Brain microvascular endothelial cell (primary cell): ENCODE results near the gene EIF5.

Experiments used
- DNase-seq: peaks from one replicate; pipeline ENCODE4 v3.0.0-alpha.2; 2020
- H3K27ac ChIP-seq: fragments of 250-450 bp; sonication (Bioruptor Pico); 2 replicates; pipeline ENCODE4 v1.5.1; 2020; ENCODE audit warnings: mild to moderate bottlenecking, moderate library complexity
- H3K27me3 ChIP-seq: fragments of 250-450 bp; sonication (Bioruptor Pico); replicated peaks from 2 replicates; pipeline ENCODE4 v1.5.1; 2020; ENCODE audit warnings: mild to moderate bottlenecking
- H3K36me3 ChIP-seq: fragments of 250-450 bp; sonication (Bioruptor Pico); replicated peaks from 2 replicates; pipeline ENCODE4 v1.5.1; 2020; ENCODE audit warnings: mild to moderate bottlenecking
- H3K4me3 ChIP-seq: 2 replicates; pipeline ENCODE4 v1.5.1; 2011; ENCODE audit warnings: low read depth, mild to moderate bottlenecking, control low read depth, low read length, moderate library complexity
- CTCF ChIP-seq: IDR thresholded peaks from 2 replicates; pipeline ENCODE4 v1.5.1; 2011; ENCODE audit warnings: low read depth, mild to moderate bottlenecking, moderate library complexity, low read length, control low read depth, inconsistent platforms; ENCODE audit errors: missing control alignments
- in situ Hi-C: cut with HindIII; loops from 2 replicates; pipeline ENCODE4 v1.10.0; 2017; ENCODE audit warnings: low sequenced_read_pairs, low pct_ligation_motif_present

EIF5 gene

GRCh38 chr14:103337794-103338193 lies 3.8 kb downstream of the EIF5 start:
- in situ Hi-C loops, result no loop called here
- Histone ChIP-seq H3K36me3 (peaks cover 80% of the 10 kb centered on the region), H3K4me3 (no peak overlapping the region), H3K27me3 (no peaks in the 10 kb centered on the region), H3K27ac (no peak overlapping the region)
- no peak for DNase-seq
- no peak for TF ChIP-seq CTCF

GRCh38 chr14:103339561-103339960 lies 5.5 kb downstream of the EIF5 start:
- no peak overlapping the region for H3K4me3 ChIP-seq
- no peak for DNase-seq
- peaks cover 95% of the 10 kb centered on the region for H3K36me3 ChIP-seq
- H3K27ac ChIP-seq, result no peak overlapping the region
- no peak for TF ChIP-seq CTCF
- H3K27me3 ChIP-seq, result no peaks in the 10 kb centered on the region
- in situ Hi-C loops, result no loop called here

GRCh38 chr14:103340480-103341212 lies 6.6 kb downstream of the EIF5 start:
- in situ Hi-C loops, result no loop called here
- H3K36me3 ChIP-seq, result peaks cover 89% of the 10 kb centered on the region

GRCh38 chr14:103341250-103342129 lies 7.5 kb downstream of the EIF5 start:
- Histone ChIP-seq H3K27me3 (no peaks in the 10 kb centered on the region), H3K27ac (no peak overlapping the region), H3K4me3 (no peak overlapping the region), H3K36me3 (peaks cover 80% of the 10 kb centered on the region)
- in situ Hi-C loops, result no loop called here
- TF ChIP-seq CTCF, result no peak
- DNase-seq, result no peak

More at GRCh38 chr14:103340480-103341212, 6.6 kb downstream of the EIF5 start:
- Histone ChIP-seq H3K27me3 (no peaks in the 10 kb centered on the region), H3K4me3 (no peak overlapping the region), H3K27ac (no peak overlapping the region)
- no peak for DNase-seq
- no peak for TF ChIP-seq CTCF

- peaks cover 62% of the 10 kb centered on the region for H3K36me3 ChIP-seq
- no peak for DNase-seq
- no peak overlapping the region for H3K4me3 ChIP-seq
Measured at GRCh38 chr14:103343164-103343879, 9.3 kb downstream of the EIF5 start.

More at GRCh38 chr14:103343164-103343879, 9.3 kb downstream of the EIF5 start:
- no peak for TF ChIP-seq CTCF
- H3K27me3 ChIP-seq, result no peaks in the 10 kb centered on the region
- no peak overlapping the region for H3K27ac ChIP-seq
- in situ Hi-C loops, result no loop called here
